Activated T-helper 1 cell treated with anti-CD3 and anti-CD28 coated beads, Interleukin-12 subunit alpha, Interleukin-12 subunit beta, Interleukin-2, Interleukin-4 antibody, amounts not matched to agents 30 ng/mL and 10 ng/mL and 1 ng/mL, durations not matched to agents 14 hours and 24 hours and 36 hours (primary cell): ENCODE data around the gene CHIC2. TPM values are rescaled to one million over a fixed set of nuclear protein-coding genes. Genes with fewer than 3 reads are reported as not detected.
"Not testable (repeated sequence)": the region's sequence is repeated elsewhere in the genome, so short reads cannot be mapped to it uniquely, and the experiment has no call there.

Experiments used
- DNase-seq: peaks from one replicate; pipeline ENCODE4 v3.0.0; 2021; ENCODE audit warnings: low spot score
- H3K27ac Mint-ChIP-seq: one replicate; pipeline ENCODE4 v1.8.0; 2021; ENCODE audit warnings: mild to moderate bottlenecking, mixed read lengths
- H3K27me3 Mint-ChIP-seq: one replicate; pipeline ENCODE4 v1.8.0; 2022; ENCODE audit warnings: mild to moderate bottlenecking, moderate library complexity, mixed read lengths; ENCODE audit not compliant: insufficient read depth
- H3K36me3 Mint-ChIP-seq: one replicate; pipeline ENCODE4 v1.8.0; 2021; ENCODE audit warnings: low read depth, mixed read lengths
- H3K4me1 Mint-ChIP-seq: one replicate; pipeline ENCODE4 v1.8.0; 2021; ENCODE audit warnings: low read depth, mixed read lengths
- H3K4me3 Mint-ChIP-seq: one replicate; pipeline ENCODE4 v1.8.0; 2021; ENCODE audit warnings: mild to moderate bottlenecking, moderate library complexity, mixed read lengths
- H3K9me3 Mint-ChIP-seq: one replicate; pipeline ENCODE4 v1.8.0; 2021; ENCODE audit warnings: mixed read lengths
- intact Hi-C: fragments of 100-400 bp; cut with micrococcal nuclease; formaldehyde crosslinking; loops from one replicate; pipeline ENCODE4 v1.15.1; 2024
- total RNA-seq: library from RNA; stranded (reverse); gene quantifications from 2 replicates; pipeline ENCODE4 v1.2.3, GENCODE V29; 2022

CHIC2 gene
- total RNA-seq, 1 donor from 2014 or later = 19.1 TPM

GRCh38 chr4:54065282-54066087 is 1.1 kb upstream of the CHIC2 start:
- Mint-ChIP-seq H3K27ac (peak overlapping the region; percentile 84), H3K27me3 (no peaks in the 10 kb centered on the region), H3K4me1 (peaks cover 37% of the 10 kb centered on the region), H3K36me3 (peaks cover 7% of the 10 kb centered on the region), H3K4me3 (peak overlapping the region; percentile 77), H3K9me3 (no peaks in the 10 kb centered on the region)
- no peak for DNase-seq
- intact Hi-C loops = loop anchor here (1.0 to 10.0 kb wide), 6 partner anchors 26 to 1479 kb away; partner anchors contain the start of genes CLOCK, FIP1L1 and SRD5A3

- H3K4me3 Mint-ChIP-seq = peak overlapping the region; percentile 91
- H3K4me1 Mint-ChIP-seq = peaks cover 48% of the 10 kb centered on the region
- peak; percentile 23 for DNase-seq
- no peaks in the 10 kb centered on the region for H3K9me3 Mint-ChIP-seq
- intact Hi-C loops = loop anchor here (1.0 to 10.0 kb wide), 9 partner anchors 8 to 1481 kb away; partner anchors contain the start of genes CLOCK, FIP1L1 and SRD5A3
- H3K27ac Mint-ChIP-seq = peak overlapping the region; percentile 94
- H3K27me3 Mint-ChIP-seq = no peaks in the 10 kb centered on the region
- H3K36me3 Mint-ChIP-seq = peaks cover 14% of the 10 kb centered on the region
These were observed 578 bp downstream of the CHIC2 start for GRCh38 chr4:54063737-54064316.

GRCh38 chr4:54063229-54063628 is 1.2 kb downstream of the CHIC2 start:
- intact Hi-C loops = loop anchor here (1.0 to 10.0 kb wide), 7 partner anchors 56 to 1482 kb away; partner anchors contain the start of genes CLOCK and SRD5A3
- Mint-ChIP-seq H3K4me3 (peak overlapping the region; percentile 91), H3K27me3 (no peaks in the 10 kb centered on the region), H3K36me3 (peaks cover 16% of the 10 kb centered on the region), H3K27ac (peak overlapping the region; percentile 94), H3K9me3 (no peaks in the 10 kb centered on the region), H3K4me1 (peaks cover 54% of the 10 kb centered on the region)
- no peak for DNase-seq

- H3K27me3 Mint-ChIP-seq = no peaks in the 10 kb centered on the region
- no peaks in the 10 kb centered on the region for H3K9me3 Mint-ChIP-seq
- peaks cover 63% of the 10 kb centered on the region for H3K4me1 Mint-ChIP-seq
- peaks cover 18% of the 10 kb centered on the region for H3K36me3 Mint-ChIP-seq
- H3K4me3 Mint-ChIP-seq = peak overlapping the region; percentile 91
- intact Hi-C loops = loop anchor here (5.0 to 10.0 kb wide), 6 partner anchors 55 to 1482 kb away; partner anchors contain the start of genes CLOCK and SRD5A3
- no peak overlapping the region for H3K27ac Mint-ChIP-seq
- DNase-seq = no peak
These were observed 2.0 kb downstream of the CHIC2 start for GRCh38 chr4:54062392-54062791.

- Mint-ChIP-seq H3K27ac (no peak overlapping the region), H3K4me3 (peak overlapping the region; percentile 69), H3K4me1 (peaks cover 68% of the 10 kb centered on the region), H3K36me3 (peaks cover 18% of the 10 kb centered on the region), H3K9me3 (no peaks in the 10 kb centered on the region), H3K27me3 (no peaks in the 10 kb centered on the region)
- intact Hi-C loops = loop anchor here (5.0 to 10.0 kb wide), 6 partner anchors 55 to 1483 kb away; partner anchors contain the start of genes CLOCK and SRD5A3
- no peak for DNase-seq
These were observed 2.5 kb downstream of the CHIC2 start for GRCh38 chr4:54061873-54062272.

- no peak for DNase-seq
- H3K27ac Mint-ChIP-seq = no peak overlapping the region
- no peaks in the 10 kb centered on the region for H3K27me3 Mint-ChIP-seq
- no peaks in the 10 kb centered on the region for H3K9me3 Mint-ChIP-seq
- no peak overlapping the region for H3K4me3 Mint-ChIP-seq
- H3K36me3 Mint-ChIP-seq = peaks cover 20% of the 10 kb centered on the region
- H3K4me1 Mint-ChIP-seq = peaks cover 76% of the 10 kb centered on the region
- intact Hi-C loops = loop anchor here (5.0 to 10.0 kb wide), 6 partner anchors 54 to 1484 kb away; partner anchors contain the start of genes CLOCK and SRD5A3
These were observed 3.3 kb downstream of the CHIC2 start for GRCh38 chr4:54061067-54061466.

GRCh38 chr4:54060116-54060515 is 4.3 kb downstream of the CHIC2 start:
- Mint-ChIP-seq H3K4me3 (no peak overlapping the region), H3K36me3 (peaks cover 24% of the 10 kb centered on the region)

GRCh38 chr4:54058171-54058570 is 6.2 kb downstream of the CHIC2 start:
- H3K4me3 Mint-ChIP-seq = peak overlapping the region; percentile 49
- H3K36me3 Mint-ChIP-seq = peaks cover 29% of the 10 kb centered on the region
- no peaks in the 10 kb centered on the region for H3K9me3 Mint-ChIP-seq
- peak overlapping the region; percentile 53 for H3K27ac Mint-ChIP-seq
- intact Hi-C loops = no loop called here
- peaks cover 63% of the 10 kb centered on the region for H3K4me1 Mint-ChIP-seq
- no peak for DNase-seq
- H3K27me3 Mint-ChIP-seq = no peaks in the 10 kb centered on the region

More at GRCh38 chr4:54060116-54060515, 4.3 kb downstream of the CHIC2 start:
- no peaks in the 10 kb centered on the region for H3K27me3 Mint-ChIP-seq
- no peak overlapping the region for H3K27ac Mint-ChIP-seq
- DNase-seq = no peak
- intact Hi-C loops = loop anchor here (5.0 to 10.0 kb wide), 6 partner anchors 53 to 1485 kb away; partner anchors contain the start of genes CLOCK and SRD5A3
- H3K9me3 Mint-ChIP-seq = no peaks in the 10 kb centered on the region
- peaks cover 70% of the 10 kb centered on the region for H3K4me1 Mint-ChIP-seq

- intact Hi-C loops = loop anchor here (1.0 kb wide), 1 partner anchor 8 kb away; the partner anchor contains the start of gene CHIC2
- no peak for DNase-seq
- H3K27ac Mint-ChIP-seq = no peak overlapping the region
- H3K36me3 Mint-ChIP-seq = peaks cover 22% of the 10 kb centered on the region
- H3K9me3 Mint-ChIP-seq = no peaks in the 10 kb centered on the region
- no peak overlapping the region for H3K4me3 Mint-ChIP-seq
- H3K4me1 Mint-ChIP-seq = peaks cover 46% of the 10 kb centered on the region
- no peaks in the 10 kb centered on the region for H3K27me3 Mint-ChIP-seq
These were observed 8.0 kb downstream of the CHIC2 start for GRCh38 chr4:54056360-54056759.

GRCh38 chr4:54055494-54055893 is 8.9 kb downstream of the CHIC2 start:
- Mint-ChIP-seq H3K36me3 (peaks cover 22% of the 10 kb centered on the region), H3K4me1 (peaks cover 38% of the 10 kb centered on the region), H3K27me3 (no peaks in the 10 kb centered on the region), H3K27ac (no peak overlapping the region), H3K9me3 (no peaks in the 10 kb centered on the region), H3K4me3 (no peak overlapping the region)
- DNase-seq = no peak
- intact Hi-C loops = no loop called here

- no peak for DNase-seq
- H3K27me3 Mint-ChIP-seq = no peaks in the 10 kb centered on the region
- peaks cover 15% of the 10 kb centered on the region for H3K36me3 Mint-ChIP-seq
- H3K4me3 Mint-ChIP-seq = no peak overlapping the region
- H3K9me3 Mint-ChIP-seq = no peaks in the 10 kb centered on the region
- peaks cover 29% of the 10 kb centered on the region for H3K4me1 Mint-ChIP-seq
- intact Hi-C loops = no loop called here
- no peak overlapping the region for H3K27ac Mint-ChIP-seq
These were observed 9.9 kb downstream of the CHIC2 start for GRCh38 chr4:54054501-54054900.

GRCh38 chr4:54053322-54053721 is 11.1 kb downstream of the CHIC2 start:
- Mint-ChIP-seq H3K4me1 (peaks cover 22% of the 10 kb centered on the region), H3K36me3 (peaks cover 15% of the 10 kb centered on the region)
- H3K27me3 Mint-ChIP-seq, H3K4me3 Mint-ChIP-seq, DNase-seq, H3K9me3 Mint-ChIP-seq, H3K27ac Mint-ChIP-seq, intact Hi-C loops: not testable (repeated sequence)
